Brain microvascular endothelial cell (primary cell): ENCODE results near the gene DNA2.
A peak's percentile ranks its signal among the peaks of the same experiment; 100 is the strongest.

Experiments
- DNase-seq: peaks from one replicate; pipeline ENCODE4 v3.0.0-alpha.2; 2020
- H3K27ac ChIP-seq: fragments of 250-450 bp; sonication (Bioruptor Pico); 2 replicates; pipeline ENCODE4 v1.5.1; 2020; ENCODE audit warnings: mild to moderate bottlenecking, moderate library complexity
- H3K27me3 ChIP-seq: fragments of 250-450 bp; sonication (Bioruptor Pico); replicated peaks from 2 replicates; pipeline ENCODE4 v1.5.1; 2020; ENCODE audit warnings: mild to moderate bottlenecking
- H3K36me3 ChIP-seq: fragments of 250-450 bp; sonication (Bioruptor Pico); replicated peaks from 2 replicates; pipeline ENCODE4 v1.5.1; 2020; ENCODE audit warnings: mild to moderate bottlenecking
- H3K4me3 ChIP-seq: 2 replicates; pipeline ENCODE4 v1.5.1; 2011; ENCODE audit warnings: low read depth, mild to moderate bottlenecking, control low read depth, low read length, moderate library complexity
- in situ Hi-C: cut with HindIII; loops from 2 replicates; pipeline ENCODE4 v1.10.0; 2017; ENCODE audit warnings: low sequenced_read_pairs, low pct_ligation_motif_present
- TF ChIP-seq, protein P1 (sequence below): IDR thresholded peaks from 2 replicates; pipeline ENCODE4 v1.5.1; 2011; ENCODE audit warnings: low read depth, mild to moderate bottlenecking, moderate library complexity, low read length, control low read depth, inconsistent platforms; ENCODE audit errors: missing control alignments

Gene DNA2

GRCh38 chr10:68423522-68423921, 48.3 kb downstream of the DNA2 start:
- DNase-seq = no peak
- TF ChIP-seq, protein P1, sequence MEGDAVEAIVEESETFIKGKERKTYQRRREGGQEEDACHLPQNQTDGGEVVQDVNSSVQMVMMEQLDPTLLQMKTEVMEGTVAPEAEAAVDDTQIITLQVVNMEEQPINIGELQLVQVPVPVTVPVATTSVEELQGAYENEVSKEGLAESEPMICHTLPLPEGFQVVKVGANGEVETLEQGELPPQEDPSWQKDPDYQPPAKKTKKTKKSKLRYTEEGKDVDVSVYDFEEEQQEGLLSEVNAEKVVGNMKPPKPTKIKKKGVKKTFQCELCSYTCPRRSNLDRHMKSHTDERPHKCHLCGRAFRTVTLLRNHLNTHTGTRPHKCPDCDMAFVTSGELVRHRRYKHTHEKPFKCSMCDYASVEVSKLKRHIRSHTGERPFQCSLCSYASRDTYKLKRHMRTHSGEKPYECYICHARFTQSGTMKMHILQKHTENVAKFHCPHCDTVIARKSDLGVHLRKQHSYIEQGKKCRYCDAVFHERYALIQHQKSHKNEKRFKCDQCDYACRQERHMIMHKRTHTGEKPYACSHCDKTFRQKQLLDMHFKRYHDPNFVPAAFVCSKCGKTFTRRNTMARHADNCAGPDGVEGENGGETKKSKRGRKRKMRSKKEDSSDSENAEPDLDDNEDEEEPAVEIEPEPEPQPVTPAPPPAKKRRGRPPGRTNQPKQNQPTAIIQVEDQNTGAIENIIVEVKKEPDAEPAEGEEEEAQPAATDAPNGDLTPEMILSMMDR = no peak
- in situ Hi-C loops = no loop called here
- Histone ChIP-seq H3K4me3 (no peak overlapping the region), H3K27me3 (no peaks in the 10 kb centered on the region), H3K36me3 (no peaks in the 10 kb centered on the region), H3K27ac (no peak overlapping the region)

- no peak for DNase-seq
- no peaks in the 10 kb centered on the region for H3K36me3 ChIP-seq
- no peak overlapping the region for H3K4me3 ChIP-seq
- in situ Hi-C loops = no loop called here
- H3K27me3 ChIP-seq = no peaks in the 10 kb centered on the region
- H3K27ac ChIP-seq = no peak overlapping the region
- TF ChIP-seq, protein P1 = no peak
Observed at GRCh38 chr10:68419376-68419775, 52.4 kb downstream of the DNA2 start.

DNA sequence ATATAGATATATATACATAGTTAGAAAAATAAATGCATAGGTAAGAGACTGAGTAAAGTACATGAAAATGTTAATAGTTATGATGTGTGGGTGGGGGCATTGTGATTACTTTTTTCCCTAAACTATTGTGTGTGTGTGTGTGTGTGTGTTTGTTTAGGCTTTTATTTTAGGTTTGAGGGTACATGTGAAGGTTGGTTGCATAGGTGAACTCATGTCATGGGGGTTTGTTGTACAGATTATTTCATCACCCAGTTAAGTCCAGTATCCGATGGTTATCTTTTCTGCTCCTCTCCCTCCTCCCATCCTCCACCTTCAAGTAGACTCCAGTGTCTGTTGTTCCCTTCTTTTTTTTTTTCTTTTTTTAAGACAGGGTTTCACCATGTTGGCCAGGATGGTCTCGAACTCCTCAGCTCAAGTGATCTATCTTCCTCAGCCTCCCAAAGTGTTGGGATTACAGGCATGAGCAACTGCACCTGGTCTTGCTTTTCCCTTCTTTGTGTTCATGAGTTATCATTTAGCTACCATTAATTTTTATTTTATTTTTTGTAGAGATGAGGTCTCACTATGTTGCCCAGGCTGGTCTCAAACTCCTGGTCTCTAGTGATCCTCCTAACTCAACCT, 62.8 kb downstream of the DNA2 start:
- H3K27ac ChIP-seq = no peak overlapping the region
- H3K4me3 ChIP-seq = no peak overlapping the region
- H3K36me3 ChIP-seq = no peaks in the 10 kb centered on the region
- no peak for DNase-seq
- in situ Hi-C loops = no loop called here
- TF ChIP-seq, protein P1 = no peak
- H3K27me3 ChIP-seq = no peaks in the 10 kb centered on the region

- in situ Hi-C loops = no loop called here
- Histone ChIP-seq H3K27ac (peak within 1 kb of the TSS; percentile 95), H3K36me3 (no peaks in the 10 kb centered on the region), H3K4me3 (peak within 1 kb of the TSS; percentile 99), H3K27me3 (no peaks in the 10 kb centered on the region)
- TF ChIP-seq, protein P1 = peak; percentile 48
- DNase-seq = peak; percentile 59
Observed at GRCh38 chr10:68406815-68407548, 64.8 kb downstream of the DNA2 start, which contains the start of gene RUFY2. Gene RUFY2 (minus strand): TSS chr10:68407277. CDS start chr10:68407189, 88 bp downstream.

DNA sequence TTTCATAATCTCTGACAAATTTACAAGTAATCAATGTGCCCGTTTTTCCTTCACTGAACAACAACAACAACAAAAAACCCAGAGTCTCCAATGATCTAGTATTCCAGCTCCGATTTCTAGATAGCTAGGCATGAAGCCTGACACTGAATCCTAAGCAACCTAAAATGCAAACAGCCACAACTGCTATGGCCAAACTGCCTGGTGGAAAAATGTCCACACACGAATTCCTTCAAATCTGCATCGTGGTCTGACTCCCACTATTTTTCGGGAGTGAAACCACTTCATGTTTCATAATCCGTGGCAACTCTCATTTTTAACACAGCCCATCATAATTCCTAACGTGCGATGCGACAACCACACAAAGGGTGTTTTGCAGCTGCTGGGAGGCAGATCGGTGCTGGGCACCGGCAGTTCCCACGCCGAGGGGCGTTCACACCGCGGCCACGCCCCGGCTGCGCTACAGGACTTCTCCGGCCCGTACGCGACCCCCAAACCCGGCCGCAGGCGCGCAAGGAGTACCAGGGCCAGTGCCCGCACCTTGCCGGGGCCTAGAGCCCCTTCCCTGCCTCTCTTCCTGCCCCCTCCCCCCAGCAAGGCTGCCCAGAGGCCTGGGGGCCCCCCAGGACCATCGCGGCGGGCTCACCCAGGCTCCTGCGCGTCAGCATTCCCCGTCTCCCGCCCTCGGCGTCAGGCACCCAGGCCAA, 65.5 kb downstream of the DNA2 start:
- TF ChIP-seq, protein P1 = no peak
- peaks cover 3% of the 10 kb centered on the region for H3K36me3 ChIP-seq
- in situ Hi-C loops = no loop called here
- peak; percentile 73 for DNase-seq
- H3K4me3 ChIP-seq = peak overlapping the region; percentile 99
- H3K27me3 ChIP-seq = no peaks in the 10 kb centered on the region
- peak overlapping the region; percentile 95 for H3K27ac ChIP-seq
